Nephron (organoid): ENCODE measurements around the gene WNT7B.
A peak's percentile ranks its signal among the peaks of the same experiment; 100 is the strongest.

Source experiments
- H3K27ac Mint-ChIP-seq, 3 experiments: 2 replicates each; pipeline ENCODE4 v1.8.0; 2020; ENCODE audit warnings: mixed read lengths in 3 of 3, mild to moderate bottlenecking in 2 of 3, moderate library complexity in 1 of 3
- H3K27me3 Mint-ChIP-seq: 2 replicates; pipeline ENCODE4 v1.8.0; 2021; ENCODE audit warnings: low read depth, mild to moderate bottlenecking, moderate library complexity, mixed read lengths
- H3K36me3 Mint-ChIP-seq: 2 replicates; pipeline ENCODE4 v1.8.0; 2020; ENCODE audit warnings: low read depth, mixed read lengths
- H3K4me1 Mint-ChIP-seq: 2 replicates; pipeline ENCODE4 v1.8.0; 2020; ENCODE audit warnings: mixed read lengths
- H3K4me3 Mint-ChIP-seq, 3 experiments: 2 replicates each; pipeline ENCODE4 v1.8.0; 2020; ENCODE audit warnings: mild to moderate bottlenecking in 3 of 3, mixed read lengths in 3 of 3, moderate library complexity in 2 of 3
- H3K9me3 Mint-ChIP-seq: 2 replicates; pipeline ENCODE4 v1.8.0; 2020; ENCODE audit warnings: mixed read lengths
- TF ChIP-seq, protein P1 (sequence below), 3 experiments: fragments of 200-600 bp; sonication (generic); IDR thresholded peaks; one replicate each; pipeline ENCODE4 v1.5.0; 2021; ENCODE audit warnings: antibody characterized with exemption in 3 of 3; ENCODE audit not compliant: unreplicated experiment in 3 of 3

Gene WNT7B

DNA sequence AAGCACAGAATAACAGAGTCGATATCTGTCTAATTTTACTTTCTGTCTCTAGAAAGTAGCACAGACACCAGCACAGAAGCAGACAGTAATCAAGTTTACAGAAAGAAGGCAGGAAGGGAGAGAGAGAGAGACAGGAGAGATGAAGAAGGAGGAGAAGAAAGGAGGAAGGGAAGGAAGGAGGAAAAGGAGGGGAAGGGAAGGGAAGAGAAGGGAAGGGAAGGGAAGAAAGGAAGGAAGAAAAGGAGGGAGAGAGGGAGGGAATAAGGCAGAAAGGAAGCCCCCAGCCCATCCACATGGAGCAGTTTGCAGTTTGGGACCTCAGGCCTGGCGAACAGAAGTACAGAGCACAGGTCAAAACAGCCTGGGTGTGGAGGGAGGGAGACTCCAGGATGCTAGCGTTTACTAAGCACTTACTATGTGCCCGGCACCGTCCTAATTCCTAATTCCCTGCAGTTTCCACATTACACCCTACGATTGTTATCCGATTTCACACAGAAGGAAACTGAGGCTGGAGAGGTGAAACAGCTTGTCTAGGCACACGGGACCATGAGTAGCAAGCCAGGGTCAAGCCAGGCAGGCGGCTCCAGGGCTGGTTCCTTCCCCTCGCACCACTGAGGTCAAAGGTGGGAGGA is 46.0 kb upstream of the WNT7B start:
- Mint-ChIP-seq H3K36me3 (no peaks in the 10 kb centered on the region), H3K27me3 (peaks cover 40% of the 10 kb centered on the region), H3K9me3 (no peaks in the 10 kb centered on the region), H3K4me3 (no peak overlapping the region), H3K27ac (no peak overlapping the region), H3K4me1 (peaks cover 5% of the 10 kb centered on the region)
- TF ChIP-seq, protein P1, sequence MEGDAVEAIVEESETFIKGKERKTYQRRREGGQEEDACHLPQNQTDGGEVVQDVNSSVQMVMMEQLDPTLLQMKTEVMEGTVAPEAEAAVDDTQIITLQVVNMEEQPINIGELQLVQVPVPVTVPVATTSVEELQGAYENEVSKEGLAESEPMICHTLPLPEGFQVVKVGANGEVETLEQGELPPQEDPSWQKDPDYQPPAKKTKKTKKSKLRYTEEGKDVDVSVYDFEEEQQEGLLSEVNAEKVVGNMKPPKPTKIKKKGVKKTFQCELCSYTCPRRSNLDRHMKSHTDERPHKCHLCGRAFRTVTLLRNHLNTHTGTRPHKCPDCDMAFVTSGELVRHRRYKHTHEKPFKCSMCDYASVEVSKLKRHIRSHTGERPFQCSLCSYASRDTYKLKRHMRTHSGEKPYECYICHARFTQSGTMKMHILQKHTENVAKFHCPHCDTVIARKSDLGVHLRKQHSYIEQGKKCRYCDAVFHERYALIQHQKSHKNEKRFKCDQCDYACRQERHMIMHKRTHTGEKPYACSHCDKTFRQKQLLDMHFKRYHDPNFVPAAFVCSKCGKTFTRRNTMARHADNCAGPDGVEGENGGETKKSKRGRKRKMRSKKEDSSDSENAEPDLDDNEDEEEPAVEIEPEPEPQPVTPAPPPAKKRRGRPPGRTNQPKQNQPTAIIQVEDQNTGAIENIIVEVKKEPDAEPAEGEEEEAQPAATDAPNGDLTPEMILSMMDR (IDR thresholded peaks at IDR 0.05; ENCODE audit: unreplicated experiment in 3 of 3), result no peak

GRCh38 chr22:46021577-46021976 is 44.6 kb upstream of the WNT7B start:
- H3K27ac Mint-ChIP-seq, result no peak overlapping the region
- H3K36me3 Mint-ChIP-seq, result no peaks in the 10 kb centered on the region
- TF ChIP-seq, protein P1 (IDR thresholded peaks at IDR 0.05; ENCODE audit: unreplicated experiment in 3 of 3), result no peak
- H3K4me1 Mint-ChIP-seq, result peaks cover 9% of the 10 kb centered on the region
- H3K27me3 Mint-ChIP-seq, result peaks cover 32% of the 10 kb centered on the region
- peaks cover 5% of the 10 kb centered on the region for H3K9me3 Mint-ChIP-seq
- no peak overlapping the region for H3K4me3 Mint-ChIP-seq

GRCh38 chr22:46019351-46019750 is 42.4 kb upstream of the WNT7B start:
- TF ChIP-seq, protein P1 (IDR thresholded peaks at IDR 0.05; ENCODE audit: unreplicated experiment in 3 of 3), result no peak
- H3K36me3 Mint-ChIP-seq, result no peaks in the 10 kb centered on the region

DNA sequence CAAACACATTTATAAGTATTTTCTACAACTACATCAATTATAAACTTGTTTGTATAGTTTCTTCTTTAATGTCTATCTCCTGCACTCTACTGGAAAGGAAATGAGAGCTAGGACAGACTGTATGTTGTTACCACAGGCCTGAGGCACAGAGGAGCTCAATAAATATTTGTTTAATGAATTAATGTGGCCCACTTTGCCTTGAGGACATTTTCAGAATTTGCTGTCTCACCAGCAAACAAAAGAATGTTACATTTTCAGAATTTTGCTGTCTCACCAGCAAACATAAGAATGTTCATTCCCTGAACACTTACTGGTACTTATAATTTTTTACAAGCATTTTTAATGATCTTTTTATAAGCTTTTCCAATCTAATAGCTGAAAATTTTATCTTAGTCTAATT is 41.9 kb upstream of the WNT7B start:
- Mint-ChIP-seq H3K9me3 (peaks cover 5% of the 10 kb centered on the region), H3K4me1 (peaks cover 18% of the 10 kb centered on the region), H3K27ac (no peak overlapping the region), H3K27me3 (peaks cover 6% of the 10 kb centered on the region), H3K4me3 (no peak overlapping the region), H3K36me3 (no peaks in the 10 kb centered on the region)
- TF ChIP-seq, protein P1 (IDR thresholded peaks at IDR 0.05; ENCODE audit: unreplicated experiment in 3 of 3), result no peak

More at GRCh38 chr22:46019351-46019750, 42.4 kb upstream of the WNT7B start:
- H3K27ac Mint-ChIP-seq, result no peak overlapping the region
- peaks cover 11% of the 10 kb centered on the region for H3K27me3 Mint-ChIP-seq
- H3K4me3 Mint-ChIP-seq, result no peak overlapping the region
- peaks cover 5% of the 10 kb centered on the region for H3K9me3 Mint-ChIP-seq
- H3K4me1 Mint-ChIP-seq, result peaks cover 18% of the 10 kb centered on the region

GRCh38 chr22:46017166-46017565 is 40.2 kb upstream of the WNT7B start:
- Mint-ChIP-seq H3K36me3 (no peaks in the 10 kb centered on the region), H3K27me3 (no peaks in the 10 kb centered on the region), H3K27ac (peak overlapping the region in 1 of 3 experiments; percentile 11), H3K9me3 (peaks cover 5% of the 10 kb centered on the region), H3K4me1 (peaks cover 18% of the 10 kb centered on the region), H3K4me3 (peak overlapping the region in 1 of 3 experiments; percentile 7)
- TF ChIP-seq, protein P1 (IDR thresholded peaks at IDR 0.05; ENCODE audit: unreplicated experiment in 3 of 3), result no peak
